HG03432 (cell line): ENCODE data around the gene CAPZB.
"Not testable (repeated sequence)": the region's sequence is repeated elsewhere in the genome, so short reads cannot be mapped to it uniquely, and the experiment has no call there.

Experiments used
- ATAC-seq: cut with Tn5 transposase; IDR thresholded peaks from one replicate; pipeline ENCODE4 v1.9.1; 2021; ENCODE audit warnings: mild to moderate bottlenecking, moderate library complexity; ENCODE audit not compliant: unreplicated experiment

CAPZB gene

DNA sequence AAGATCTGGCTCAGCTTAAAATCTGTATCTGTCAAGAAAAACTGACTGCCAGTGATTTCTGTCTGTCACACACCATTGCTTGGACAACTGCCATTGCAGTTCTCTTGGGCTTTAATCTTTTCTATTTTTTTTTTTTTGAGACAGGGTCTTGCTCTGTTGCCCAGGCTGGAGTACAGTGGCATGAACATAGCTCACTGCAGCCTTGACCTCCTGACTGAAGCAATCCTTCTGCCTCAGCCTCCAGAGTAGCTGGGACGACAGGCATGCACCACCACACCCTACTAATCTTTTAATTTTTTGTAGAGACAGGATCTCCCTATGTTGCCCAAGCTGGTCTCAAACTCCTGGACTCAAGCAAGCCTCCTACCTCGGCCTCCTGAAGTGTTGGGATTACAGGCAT, 14.5 kb upstream of the CAPZB start:
- not testable (repeated sequence) for ATAC-seq

DNA sequence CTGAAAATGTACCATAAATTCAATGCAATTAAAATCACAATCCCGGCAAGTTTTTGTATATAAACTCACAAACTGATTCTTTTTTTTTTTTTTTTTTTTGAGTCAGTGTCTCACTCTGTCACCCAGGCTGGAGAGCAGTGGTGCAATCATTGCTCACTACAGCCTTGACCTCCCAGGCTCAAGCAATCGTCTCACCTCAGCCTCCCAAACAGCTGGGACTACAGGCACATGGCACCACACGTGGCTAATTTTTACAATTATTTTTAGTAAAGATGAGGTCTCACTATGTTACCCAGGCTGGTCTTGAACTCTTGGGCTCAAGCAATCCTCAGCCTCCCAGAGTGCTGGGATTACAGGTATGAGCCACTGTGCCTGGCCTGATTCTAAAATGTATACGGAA, 12.1 kb upstream of the CAPZB start:
- ATAC-seq, result not testable (repeated sequence)

DNA sequence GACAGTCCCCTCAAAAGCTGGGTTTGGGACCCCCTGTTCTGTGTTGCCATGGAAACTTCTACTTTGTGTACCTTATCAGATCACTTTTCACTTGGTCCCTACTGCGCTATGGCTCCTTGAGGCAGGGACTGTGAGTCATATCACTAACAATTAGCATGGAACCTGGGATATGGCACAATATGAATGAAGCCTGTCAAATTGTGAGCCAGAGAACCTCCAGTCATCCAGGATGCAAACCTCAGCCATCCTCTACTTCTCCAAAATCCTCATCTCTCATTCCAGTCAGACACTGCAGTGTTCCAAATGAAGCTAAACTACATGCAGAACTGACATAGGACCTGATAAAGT, 11.2 kb upstream of the CAPZB start:
- ATAC-seq, result no peak

DNA sequence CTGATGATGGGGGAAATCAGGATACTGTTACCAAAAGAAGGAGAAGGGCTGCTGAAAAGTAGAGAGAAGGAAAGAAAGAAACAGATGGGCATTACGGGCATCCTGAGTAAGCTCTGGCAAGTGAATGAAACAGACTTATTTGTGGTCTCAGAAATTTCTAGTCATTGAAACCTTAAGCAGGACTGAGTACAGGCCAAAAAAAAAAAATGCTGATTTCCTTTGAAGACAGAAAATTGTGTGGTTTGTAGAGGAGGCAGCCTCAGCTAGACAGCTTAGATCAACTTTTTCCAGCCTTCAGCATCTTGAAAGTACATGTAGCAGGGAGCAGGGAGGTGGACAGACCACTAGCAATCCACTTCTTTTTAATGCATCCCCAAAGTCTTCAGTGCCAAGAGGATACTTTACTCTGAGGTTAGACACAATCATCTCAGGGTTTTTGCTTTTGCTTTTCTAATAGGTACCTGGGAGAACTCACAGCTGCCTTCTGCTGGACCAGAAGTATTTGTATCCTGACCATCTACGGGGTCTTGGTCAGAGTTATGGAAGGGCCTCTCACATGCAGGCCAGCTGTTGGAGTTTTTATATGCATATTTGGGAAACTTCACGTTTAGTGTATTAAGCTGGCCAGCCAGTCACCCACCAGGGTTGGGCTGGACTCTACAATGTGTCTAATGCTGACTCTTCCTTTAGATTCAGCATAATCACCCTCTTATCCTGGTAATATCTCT, 10.6 kb upstream of the CAPZB start:
- no peak for ATAC-seq

DNA sequence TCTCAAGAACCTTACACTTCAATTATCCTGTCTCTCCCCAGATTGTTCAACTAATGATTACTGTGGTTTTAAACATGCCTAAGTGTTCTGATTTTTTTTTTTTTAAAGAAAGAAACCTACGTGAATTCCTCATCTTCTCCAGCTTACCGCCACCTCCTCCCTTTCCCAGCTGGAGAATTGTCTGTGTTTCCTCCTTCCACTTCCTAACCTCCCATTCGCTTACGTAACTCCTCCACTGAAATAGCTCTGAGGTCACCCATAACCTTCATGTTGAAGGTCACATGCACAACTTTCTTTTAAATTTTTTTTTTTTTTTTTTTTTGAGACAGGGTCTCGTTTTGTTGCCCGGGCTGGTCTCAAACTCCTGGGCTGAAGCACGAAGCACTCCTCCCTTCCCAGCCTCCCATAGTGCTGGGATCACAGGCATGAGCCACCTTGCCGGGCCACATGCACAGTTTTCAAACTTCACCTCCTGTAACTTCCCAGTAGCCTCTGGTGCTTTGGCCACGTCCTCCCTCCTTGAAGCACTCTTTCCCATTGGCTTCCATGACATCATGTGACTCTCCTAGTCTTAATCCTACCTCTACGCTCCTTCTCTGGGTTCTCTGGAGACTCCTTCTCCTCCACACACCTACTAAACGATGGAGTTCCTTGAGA, 9.8 kb upstream of the CAPZB start:
- no peak for ATAC-seq

DNA sequence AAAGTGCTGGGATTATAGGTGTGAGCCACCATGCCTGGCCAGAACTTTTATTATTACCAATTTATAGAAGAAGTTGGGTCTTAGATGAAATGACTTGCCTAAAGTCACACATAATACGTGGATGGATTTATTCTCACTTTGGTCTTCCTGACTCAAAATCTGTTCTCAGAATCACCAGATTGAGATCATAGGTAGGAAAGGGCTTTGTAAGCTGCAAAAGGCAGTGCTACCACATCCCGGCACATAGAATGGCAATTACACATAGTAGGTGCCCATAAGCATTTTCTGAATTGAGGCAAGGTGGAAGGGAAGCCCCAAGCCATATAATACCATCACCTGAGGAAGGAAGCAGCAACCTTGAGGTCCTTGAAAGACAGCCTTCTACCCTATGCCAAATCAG, 8.2 kb upstream of the CAPZB start:
- no peak for ATAC-seq

DNA sequence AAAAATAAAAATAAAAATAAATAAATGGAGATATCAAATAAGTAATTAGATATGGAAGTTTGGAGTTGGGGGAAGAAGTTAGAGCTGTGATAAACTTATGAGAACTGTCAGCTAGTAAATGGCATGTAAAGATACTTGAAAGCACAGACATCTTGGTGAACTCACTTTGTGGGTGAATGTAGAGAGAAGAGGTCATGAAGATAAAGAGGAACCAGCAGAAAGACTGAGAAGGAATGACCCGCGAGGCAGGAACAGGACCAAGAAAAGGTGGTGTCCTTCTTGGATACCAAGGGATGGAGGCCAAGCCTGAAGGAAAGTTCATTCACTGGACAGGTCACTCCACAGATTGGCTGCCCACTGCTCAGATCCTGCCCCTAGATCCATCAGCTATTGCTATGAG, 4.7 kb upstream of the CAPZB start:
- no peak for ATAC-seq

DNA sequence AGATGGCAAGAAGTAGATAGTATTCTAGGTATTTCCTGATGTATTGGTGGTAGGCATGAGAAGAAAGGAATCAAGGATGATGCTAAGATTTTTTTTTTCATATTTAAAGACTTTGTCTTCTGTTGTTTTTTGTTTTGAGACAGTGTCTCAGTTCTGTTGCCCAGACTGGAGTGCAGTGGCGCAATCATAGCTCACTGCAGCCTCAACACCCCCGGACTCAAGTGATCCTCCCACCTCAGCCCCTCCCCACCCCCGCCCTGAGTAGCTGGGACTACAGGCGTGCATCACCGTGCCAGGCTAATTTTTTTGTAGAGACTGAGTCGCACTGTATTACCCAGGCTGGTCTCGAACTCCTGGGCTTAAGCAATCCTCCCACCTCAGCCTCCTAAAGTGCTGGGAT, 2.8 kb upstream of the CAPZB start:
- no peak for ATAC-seq

DNA sequence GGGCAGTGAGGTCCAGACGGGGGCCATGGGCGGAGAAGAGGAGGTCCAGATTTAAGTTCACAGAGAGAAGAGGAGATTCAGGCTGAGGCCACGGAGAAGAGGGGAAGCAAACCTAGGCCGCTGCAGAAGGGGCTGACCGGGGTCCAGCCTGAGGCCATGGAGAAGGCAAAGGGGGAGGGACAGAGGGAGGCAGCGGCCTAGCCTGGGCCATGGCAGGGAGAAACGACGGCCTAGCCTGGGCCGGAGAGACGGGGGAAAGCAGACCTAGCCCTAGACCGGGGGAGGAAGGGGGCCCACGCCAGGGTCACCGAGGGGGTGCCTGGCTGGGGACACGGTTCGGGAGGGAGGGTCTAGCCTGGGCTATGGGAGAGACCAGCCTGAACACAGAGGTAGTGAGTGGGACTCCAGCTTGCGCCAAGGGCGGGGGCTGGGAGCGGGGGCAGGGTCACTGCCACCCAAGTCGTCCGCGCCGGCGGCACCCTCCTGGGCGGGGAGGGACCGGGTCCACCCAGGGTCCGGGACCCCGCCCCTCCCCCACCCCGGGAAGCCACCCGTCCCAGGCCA, 459 bp downstream of the CAPZB start:
- ATAC-seq, result peak; percentile 27

DNA sequence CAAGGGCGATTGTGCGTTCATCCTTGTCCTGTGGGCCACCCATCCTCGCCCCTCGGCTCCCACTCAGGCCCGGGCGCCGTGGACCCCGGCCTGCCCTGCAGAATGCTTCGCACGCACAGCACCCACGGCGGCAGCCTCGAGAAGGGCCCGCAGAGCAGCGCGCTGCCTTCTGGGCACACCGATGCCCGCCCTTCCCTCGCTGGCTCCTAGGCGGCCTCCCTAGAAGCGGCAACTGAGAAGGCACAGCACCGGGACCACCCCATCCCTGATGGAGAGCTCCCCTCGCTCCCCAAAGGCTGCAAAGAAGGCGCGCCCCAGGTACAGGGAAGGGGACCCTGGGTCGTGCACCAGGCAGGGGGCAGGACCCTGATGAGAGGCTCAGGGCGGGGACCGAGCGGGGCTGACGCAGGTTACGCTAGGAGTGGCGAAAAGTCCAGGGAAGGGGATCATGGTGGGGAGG, 971 bp downstream of the CAPZB start:
- ATAC-seq, result no peak

DNA sequence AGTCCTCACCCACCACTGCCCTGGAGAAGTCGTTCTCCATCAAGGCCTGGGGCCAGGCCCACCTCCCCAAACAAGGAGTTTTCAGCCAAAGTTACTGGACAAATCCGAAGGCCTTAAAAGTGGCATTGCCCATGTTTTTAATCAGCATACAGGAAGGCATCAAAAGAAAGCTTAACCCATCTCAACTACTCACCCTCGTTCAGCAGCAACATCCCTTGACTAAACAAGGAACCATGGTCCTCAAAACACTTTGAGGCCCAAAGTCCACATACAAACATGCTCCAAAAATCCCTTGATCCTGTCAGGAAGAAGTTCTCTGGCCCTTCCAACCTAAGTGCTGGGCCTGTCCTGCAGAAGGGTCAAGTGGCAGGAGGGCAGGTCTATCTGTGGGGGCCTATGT, 1.6 kb downstream of the CAPZB start:
- no peak for ATAC-seq

DNA sequence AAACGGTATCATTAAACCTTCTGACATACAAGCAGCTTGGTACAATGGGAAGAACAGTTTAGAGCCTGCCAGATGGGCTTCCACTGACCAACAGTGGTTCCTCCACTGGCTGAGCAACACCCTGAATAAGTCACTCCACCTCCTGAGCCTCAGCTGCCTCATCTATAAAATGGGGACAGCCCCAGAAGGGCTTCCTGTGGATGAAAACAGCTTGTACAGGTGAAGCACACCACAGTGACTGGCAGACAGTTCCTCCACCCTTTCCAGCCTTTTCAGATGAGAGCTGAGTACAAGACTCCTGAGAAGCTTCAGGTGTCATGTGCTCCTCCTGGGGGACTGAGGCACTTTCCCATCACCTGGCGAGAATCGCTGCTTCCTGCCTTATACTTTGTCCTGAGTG, 2.1 kb downstream of the CAPZB start:
- no peak for ATAC-seq

DNA sequence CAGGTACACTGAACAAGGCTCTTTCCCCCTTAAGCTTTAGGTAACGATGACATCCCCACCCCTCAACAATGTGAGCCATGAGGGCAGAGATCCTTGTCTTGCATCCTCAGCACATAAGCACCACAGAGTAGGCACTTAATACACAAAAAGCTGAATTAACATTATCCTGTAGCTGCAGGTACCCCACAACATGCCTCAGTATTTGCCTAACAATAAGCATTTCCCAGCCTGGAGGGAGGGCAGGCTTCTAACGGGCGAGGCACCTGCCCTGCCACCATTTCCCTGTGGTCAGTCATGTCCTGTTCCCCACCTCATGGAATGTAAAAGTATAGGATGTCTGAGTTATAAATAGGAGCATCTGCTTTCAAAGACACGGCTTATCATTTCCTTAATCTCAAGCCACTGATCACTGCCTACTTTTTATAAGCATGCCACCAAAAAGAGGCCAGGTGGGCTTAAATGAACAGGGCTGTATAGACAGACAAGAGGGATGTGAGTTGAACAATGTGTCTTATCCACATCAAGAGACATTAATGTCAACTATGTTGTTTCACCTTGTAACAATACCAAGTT, 3.4 kb downstream of the CAPZB start:
- no peak for ATAC-seq

DNA sequence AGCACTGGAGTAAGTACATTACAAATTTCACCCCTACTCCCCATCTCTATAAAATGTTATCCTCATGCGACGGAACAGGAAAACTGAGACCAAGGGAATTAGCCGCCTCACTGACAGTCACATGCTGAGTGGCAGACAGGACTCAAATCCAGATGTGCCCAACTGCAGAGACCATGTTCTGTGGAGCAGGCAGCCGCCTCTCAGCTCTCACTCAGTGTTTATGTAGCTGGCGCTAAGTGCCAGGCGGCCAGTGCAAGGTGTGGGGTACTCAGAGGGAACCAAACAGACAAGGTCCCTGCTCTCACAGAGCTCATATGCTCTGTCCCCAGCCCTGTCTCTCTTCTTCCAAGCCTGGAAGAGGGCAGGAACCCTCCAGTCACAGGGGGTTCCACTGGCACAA, 5.1 kb downstream of the CAPZB start:
- no peak for ATAC-seq

DNA sequence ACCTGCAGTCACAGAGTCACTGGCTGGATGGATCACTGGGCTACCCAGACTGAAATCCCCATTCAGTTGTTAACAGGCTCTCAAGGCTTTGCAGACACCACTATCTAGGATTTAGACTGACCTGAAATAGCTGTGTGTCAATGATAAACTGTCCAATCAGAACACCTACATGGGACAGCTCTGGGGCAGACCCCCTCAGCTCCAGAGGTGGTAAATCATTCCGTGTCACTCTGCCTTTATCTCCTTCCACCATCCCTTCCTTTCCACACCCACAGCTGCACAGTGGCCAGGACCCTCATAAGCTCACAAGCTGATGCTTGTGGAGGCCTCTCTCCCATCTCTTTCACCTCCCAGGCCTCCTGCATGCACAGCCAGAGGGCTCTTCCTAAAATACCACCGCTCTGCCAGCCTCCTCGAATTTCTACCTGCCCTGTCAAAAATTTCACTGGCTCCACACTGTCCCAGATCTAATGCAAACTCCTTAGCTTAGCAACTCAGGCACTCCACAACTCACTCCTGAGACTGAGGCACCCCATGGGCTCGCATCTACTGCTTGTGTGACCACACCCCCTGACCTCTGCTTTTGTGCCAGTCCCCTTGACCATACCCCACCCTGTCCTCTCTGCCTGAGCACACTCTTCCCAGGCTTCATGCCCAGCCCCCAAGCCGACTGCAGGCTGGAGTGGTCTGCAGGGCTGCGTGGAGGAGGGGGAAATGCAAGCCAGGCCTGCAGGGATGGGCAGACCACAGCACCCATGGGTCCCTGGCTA, 5.8 kb downstream of the CAPZB start:
- no peak for ATAC-seq

DNA sequence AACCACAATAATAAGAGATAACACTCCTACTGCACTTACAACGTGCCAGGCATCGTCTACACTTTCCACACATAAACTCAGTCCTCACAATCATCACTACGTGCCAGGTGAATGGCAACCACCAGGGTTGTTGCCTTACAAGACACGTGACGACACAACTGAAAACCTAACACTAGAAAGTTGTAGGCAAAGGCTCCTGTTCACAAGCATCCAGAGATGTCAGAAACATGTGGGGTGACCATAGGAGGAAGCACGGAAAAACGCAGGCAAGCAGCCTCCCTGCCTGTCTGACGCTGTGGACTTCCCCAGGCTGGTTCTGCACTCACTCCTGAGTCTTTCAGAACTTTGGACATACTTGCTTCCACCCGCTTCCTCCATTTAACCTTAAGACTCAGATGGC, 7.0 kb downstream of the CAPZB start:
- ATAC-seq, result no peak

DNA sequence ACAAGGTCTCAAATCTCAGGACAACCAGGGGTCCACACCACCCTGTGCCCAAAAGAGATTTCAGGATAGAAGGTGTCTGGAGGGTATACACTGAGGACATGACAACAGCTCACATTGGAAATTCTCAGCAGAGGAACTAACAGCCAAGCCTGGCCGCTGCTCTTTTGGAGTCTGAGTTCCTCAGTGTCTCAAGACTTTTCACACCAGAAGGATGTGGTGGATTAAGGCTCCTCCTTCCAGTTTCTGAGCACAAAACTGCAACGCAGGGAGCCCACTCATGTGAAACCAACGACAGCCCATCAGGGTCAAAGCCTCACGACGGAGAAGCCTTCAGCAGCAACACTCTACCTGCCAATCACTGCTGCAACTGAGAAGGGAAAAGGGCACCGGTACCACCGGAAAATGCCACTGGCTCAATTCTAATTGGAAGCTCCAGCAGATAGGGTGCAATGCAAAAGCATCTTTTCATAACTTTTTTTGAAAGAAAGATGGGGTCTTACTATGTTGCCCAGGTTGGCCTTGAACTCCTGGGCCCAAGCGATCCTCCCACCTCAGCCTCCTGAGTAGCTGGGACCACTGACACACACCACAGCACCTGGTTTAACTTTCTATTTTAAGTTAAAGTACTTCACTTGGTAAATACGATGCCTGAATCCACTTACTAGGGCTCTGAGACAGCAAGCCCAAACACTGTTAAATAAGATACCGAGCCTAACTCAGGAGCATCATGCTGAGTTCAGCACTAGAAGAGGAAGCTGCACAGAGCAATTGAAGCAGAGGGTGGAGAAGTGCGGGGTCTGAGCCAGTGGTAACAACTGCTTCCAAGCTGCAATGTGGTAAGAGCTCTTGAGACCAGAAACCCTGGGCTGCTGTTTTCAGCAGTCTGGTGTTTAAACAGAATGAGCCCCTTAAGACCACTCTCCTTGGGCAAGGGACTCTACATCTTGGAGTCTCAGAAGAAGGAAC, 7.8 kb downstream of the CAPZB start:
- ATAC-seq, result peak; percentile 48

DNA sequence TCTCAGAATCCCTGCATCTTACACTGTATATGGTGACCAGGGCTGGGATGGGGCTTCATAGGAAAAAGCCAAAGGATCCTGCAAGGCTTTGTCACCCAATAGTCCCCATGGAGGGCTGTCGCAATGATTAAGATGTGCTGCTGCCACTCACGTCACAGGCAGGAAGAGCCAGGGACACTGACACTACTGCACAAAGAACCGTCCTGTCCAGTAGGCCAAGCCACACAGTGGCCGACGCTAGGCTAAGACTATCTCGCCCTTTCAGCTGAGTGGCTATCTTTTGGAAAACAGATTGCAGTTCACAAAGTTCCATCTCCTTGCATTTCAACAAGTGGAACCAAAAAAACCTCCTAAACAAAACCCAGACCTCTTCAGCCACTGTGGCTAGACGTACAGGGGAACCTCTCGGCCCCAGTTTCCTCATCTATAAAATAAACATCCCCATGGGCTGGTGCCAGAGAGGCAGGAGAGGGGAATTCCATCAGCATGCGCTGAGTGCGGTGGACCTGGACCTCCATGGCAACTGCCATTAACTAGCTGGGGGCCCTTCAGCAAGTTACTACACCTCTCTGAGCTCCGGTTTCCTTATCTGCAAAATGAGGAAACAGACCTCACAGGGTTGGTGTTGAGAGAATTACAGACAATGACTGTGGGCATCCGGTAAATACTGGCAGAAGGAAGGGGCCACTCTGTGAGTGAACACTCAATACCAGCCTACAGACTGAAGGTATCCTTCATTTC, 8.7 kb downstream of the CAPZB start:
- peak; percentile 52 for ATAC-seq

DNA sequence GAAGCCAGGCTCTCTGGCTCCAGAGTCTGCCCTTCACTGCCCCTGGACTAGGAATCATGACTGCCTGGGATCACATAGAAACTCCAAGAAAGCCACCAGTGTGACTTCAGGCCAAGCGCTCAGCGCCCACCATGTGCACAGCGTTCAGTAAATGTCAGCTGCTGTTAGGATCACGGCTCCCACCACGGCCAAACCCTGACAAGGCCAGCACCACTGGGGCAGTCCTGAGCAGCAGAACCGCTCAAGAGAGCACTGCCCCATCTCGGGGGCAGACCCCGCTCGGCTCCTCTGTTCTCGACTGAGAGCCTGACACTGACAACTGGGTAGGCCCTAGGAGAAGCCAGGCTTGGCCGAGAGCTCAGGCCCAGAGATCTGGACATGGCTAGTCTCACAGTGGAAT, 10.0 kb downstream of the CAPZB start:
- no peak for ATAC-seq

DNA sequence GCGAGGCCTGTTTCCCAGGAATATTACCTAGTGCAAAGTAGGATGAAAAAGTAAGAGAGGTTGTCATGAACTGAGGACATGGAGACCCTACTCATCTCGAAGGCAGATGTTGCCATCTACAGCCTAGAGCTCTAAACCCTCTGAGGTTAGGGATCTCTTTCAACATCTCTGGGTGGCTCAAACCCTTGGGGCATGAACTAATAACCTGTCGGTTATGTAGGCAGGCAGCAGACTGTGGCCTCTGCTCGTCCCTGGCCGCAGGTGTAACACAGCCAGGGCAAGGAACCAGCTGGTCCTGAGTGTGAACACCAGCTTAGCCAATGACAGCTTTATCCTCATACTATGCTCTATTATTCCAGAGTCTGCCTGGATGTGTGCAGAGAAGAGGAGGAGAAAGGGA, 13.2 kb downstream of the CAPZB start:
- no peak for ATAC-seq
